Measurements from ENCODE around the gene TMC8.

TMC8 gene

DNA sequence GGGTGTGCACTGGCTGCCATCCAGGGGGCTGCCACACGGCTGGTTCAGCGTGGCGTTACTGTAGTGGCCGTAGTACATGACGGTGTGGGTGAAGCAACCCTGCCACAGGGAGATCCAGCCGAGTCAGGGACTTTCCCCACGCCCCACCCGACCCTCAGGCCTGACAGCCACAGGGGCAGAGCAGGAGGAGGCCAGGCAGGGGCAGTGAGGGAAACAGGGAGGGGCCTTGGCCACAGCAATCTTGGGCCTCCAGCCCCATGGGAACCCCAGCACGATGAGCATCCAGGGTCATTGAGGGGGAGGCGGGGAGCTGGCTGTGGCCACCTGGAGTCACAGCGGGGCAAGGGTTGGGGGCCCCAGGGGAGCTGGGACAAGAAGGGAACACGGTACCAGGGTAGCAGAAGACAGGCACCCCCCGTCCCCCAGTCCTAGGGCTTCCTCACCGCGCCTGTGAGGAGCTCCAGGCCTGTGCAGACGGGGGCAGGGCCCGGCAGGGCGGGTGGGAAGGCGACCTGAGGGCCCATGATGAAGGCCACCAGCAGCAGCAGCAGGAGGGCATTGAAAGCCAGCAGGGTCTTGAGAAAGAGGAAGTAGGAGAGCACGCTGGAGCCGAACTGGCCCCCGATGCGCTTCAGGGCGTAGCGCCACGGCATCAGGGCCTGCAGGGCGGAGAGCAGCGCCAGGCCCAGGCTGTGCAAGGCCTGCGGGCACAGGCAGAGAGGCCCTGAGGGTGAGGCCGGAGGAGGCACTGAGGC lies 6.3 kb upstream of the TMC8 start:
- DNase-seq (ENCODE audit: low read depth in 2 of 2, low spot score in 1 of 2), result no peak

- no peak for DNase-seq (ENCODE audit: low read depth in 2 of 2, low spot score in 1 of 2)
Measured at GRCh38 chr17:78124836-78125137, 5.8 kb upstream of the TMC8 start.

GRCh38 chr17:78125138-78125913 lies 5.2 kb upstream of the TMC8 start:
- DNase-seq (ENCODE audit: low read depth in 2 of 2, low spot score in 1 of 2), result no peak

DNA sequence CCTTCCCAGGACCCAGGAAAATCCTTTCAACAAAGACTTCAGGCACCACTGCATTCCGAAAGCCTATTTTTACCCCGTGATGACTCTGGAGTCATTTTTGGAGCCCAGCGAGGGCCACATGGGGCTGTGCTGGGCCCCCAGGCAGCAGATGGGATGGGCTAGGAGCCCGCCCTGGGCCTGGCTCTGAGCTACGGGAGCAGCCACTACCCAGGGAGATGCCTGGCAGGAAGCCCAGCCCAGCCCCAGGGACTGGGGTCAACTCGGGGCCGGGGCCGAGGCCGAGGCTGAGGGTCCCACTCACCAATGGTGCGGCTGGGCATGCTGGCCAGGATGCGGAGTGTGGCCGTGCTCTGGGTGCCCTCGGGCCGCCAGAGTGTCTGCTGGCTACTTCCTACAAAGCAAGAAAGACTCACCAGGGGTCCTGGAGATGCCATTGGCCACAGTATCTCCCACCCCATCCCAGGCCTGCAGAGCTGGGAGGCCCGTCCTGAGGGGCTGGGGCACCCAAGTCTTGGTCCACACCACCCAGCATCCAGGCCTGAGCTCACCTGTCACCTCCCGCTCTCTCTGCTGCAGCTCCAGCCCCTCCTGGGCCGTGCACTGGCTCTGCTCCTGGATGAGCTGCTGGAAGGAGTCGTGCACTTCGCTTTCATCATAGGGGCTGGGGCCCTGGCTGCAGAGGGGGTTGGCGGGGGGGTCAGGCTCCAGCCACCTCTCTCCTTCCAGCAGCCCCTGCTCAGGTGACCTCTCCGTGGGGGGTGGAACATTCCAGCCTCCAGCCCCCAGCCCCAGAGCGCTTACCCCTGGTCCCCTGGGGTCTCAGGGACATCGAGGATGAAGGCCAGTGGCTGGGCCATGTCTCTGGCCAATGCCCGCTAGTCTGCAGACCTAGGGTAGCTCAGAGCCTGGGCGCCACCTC lies 4.3 kb upstream of the TMC8 start:
- DNase-seq (ENCODE audit: low read depth in 2 of 2, low spot score in 1 of 2), result no peak

DNA sequence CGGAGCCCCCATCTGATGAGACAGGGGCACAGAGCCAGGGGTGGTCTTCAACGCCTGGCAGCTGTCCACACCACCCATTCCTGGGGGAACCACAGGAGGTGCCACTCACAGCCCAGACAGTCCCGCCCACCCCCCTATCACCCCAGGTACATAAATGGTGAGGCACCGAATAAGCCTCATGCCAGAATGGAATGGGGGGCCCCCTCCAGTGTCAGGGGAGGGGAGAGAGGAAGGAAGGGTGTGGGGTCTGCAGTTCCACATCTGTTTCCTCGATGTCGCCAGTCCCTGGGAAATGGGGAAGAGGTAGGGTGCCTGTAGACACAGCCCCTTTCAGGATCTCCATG lies 3.7 kb upstream of the TMC8 start:
- no peak for DNase-seq (ENCODE audit: low read depth in 2 of 2, low spot score in 1 of 2)

DNA sequence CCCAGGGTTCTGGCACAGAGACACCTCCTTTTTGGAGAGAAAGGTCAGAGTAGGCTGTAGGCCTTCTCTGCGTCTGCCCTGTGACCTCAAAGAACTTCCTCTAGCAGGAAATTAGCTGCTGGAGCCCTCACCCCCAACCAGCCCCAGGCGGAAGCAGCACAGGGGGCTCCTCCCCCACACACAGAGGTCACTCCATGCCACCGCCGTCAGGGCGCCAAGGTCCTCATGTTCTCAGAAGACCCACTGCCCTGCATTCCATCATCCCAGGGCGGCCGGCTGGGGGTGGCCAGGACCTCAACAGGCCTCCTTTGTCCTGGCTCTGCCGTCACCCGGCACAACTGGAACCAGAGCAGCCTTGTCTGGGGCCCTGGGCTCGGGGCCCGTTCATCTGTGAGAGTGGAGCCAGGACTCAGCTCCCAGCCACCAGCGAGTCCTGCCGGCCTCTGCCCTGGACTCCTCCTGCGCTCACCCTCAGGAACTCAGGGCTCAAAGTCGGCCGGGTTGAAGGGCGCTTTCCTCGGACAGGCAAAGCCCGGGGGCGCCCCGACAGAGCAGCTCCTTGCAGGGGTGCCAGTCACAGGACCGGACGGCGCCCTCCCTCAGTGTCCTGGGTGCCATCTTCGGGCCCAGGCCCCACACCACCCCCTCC lies 3.2 kb upstream of the TMC8 start:
- no peak for DNase-seq (ENCODE audit: low read depth in 2 of 2, low spot score in 1 of 2)

GRCh38 chr17:78127888-78128550 lies 2.6 kb upstream of the TMC8 start:
- DNase-seq (ENCODE audit: low read depth in 2 of 2, low spot score in 1 of 2), result no peak

- no peak for DNase-seq (ENCODE audit: low read depth in 2 of 2, low spot score in 1 of 2)
Measured at GRCh38 chr17:78128551-78129350, 1.8 kb upstream of the TMC8 start, which contains the start of gene TMC6. Gene TMC6, minus strand, starts transcription at chr17:78128755. Its CDS starts 1,923 bp downstream, at chr17:78126832.

DNA sequence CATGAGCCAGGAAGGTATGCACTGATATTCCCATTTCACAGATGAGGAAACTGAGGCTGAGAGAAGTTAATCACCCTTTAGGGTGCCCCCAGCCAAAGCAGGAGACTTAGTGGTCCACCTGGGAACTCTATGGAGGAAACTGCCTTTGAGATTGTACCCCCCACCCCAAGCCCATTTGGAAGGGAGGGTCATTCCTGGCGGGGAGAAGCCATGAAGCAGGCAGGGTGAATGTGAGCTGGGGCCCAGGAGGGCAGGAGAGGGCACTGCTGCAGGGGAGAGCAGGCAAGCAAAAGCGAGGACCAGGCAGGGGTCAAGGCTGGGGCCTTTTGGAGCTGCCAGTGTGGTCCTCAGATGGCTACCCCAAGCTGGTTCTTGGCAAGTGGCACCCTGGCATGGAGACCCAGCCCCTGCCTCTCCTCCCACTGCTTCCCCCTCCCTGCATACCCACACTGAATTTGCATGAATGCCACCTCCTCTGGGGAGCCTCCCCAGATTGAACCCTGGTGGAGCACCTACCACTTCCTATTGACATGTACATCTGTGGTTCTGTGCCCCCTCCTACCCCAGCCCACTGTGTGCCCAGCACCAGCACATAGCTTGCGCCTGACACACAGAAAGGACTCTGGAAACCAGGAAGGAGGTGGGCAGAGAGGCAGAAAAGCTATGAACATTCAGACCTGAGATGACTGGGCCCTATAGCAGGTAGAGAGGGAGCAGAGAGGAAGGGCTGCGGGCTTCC lies 1.1 kb upstream of the TMC8 start:
- no peak for DNase-seq (ENCODE audit: low read depth in 2 of 2, low spot score in 1 of 2)

DNA sequence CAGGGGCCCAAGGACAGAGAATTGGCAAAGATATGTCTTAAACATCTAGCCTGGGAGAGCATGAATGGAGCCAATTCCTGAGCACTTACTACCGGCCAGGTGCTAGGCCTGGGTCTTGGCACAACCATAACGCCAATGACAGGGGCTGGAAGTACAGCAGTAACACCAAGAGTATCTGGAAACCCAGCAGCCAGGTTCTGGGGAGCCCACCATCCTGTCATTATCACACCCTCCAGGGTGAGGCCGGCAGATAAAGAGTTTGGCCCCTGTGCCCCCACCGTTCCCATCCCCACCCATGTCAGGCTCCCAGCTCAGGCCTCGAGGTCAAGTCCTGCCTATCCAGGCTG lies 508 bp upstream of the TMC8 start:
- DNase-seq (ENCODE audit: low read depth in 2 of 2, low spot score in 1 of 2), result no peak

- no peak for DNase-seq (ENCODE audit: low read depth in 2 of 2, low spot score in 1 of 2)
Measured at GRCh38 chr17:78131172-78132083, 857 bp downstream of the TMC8 start.

DNA sequence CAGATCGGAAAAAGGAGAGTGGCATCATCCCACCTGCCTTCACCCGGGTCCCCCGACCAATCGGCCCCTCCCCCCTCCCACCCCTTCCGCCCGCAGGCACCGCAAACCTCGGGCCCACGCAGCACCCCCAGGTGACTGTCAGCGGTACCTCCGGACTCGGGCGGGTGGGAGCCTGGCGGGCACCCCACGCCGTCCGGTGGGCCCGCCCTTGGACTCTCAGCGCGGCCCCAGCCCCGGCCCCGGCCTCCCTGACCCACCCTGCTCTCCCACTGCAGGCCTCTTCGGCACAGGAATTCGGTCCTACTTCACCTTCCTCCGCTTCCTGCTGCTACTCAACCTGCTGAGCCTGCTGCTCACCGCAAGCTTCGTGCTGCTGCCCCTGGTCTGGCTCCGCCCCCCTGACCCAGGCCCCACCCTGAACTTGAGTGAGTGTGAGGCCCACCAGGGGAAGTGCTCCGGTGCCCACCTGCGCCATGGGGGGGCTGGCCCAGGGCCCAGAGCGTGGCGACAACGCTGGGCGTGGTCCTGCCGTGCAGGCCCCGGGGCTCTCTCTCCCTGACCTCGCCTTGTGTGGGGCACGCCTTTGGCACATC lies 1.6 kb downstream of the TMC8 start:
- no peak for DNase-seq (ENCODE audit: low read depth in 2 of 2, low spot score in 1 of 2)

DNA sequence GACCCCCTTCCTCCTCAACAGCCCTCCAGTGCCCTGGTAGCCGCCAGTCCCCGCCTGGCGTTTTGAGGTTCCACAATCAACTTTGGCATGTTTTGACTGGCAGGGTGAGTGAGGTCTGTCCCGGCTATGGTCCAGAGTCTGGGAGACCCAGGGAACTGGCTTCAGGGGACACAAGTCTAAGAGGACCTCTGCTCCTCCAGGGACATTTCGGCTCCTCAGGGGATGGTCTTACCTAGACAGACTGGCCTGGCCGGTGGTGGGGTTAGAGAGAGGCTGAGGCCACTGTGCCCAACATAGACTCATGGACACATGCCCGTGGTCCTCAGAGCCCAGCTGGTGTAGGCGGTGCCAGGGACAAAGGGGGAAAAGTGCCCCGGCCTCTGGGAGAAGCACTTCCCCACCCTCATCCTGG lies 2.2 kb downstream of the TMC8 start:
- no peak for DNase-seq (ENCODE audit: low read depth in 2 of 2, low spot score in 1 of 2)

DNA sequence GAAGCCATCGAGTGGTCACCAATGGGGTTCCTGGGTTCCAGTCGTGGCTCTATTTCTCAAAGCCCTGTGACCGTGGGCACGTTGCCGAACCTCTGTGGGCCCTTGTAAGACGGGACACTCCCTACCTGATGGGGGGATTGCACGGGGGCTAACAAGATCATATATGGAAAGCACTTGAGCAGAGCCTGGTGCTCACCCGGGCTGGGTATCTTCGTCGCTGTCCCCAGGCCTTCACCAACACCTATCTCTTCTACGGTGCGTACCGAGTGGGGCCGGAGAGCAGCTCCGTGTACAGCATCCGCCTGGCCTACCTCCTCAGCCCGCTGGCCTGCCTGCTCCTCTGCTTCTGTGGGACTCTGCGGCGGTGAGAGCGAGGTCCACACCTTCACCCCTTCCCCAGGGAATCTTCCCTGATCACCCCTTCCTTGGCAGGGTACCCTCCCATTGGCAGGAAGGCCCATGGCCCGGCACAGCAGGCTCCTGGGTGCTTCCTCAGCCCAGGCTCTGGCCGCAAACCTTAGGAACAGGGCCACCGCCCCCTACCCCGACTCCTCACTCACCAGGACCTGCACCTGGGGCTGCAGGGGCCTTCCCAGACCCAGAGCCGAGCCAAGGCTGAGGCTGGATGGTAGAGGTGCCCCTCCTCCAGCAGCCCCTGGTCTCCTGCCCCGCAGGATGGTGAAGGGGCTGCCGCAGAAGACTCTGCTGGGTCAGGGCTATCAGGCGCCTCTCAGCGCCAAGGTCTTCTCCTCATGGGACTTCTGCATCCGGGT lies 2.8 kb downstream of the TMC8 start:
- no peak for DNase-seq (ENCODE audit: low read depth in 2 of 2, low spot score in 1 of 2)

GRCh38 chr17:78133971-78134898 lies 3.7 kb downstream of the TMC8 start:
- peak in 1 of 2 donors; percentile 62 for DNase-seq (ENCODE audit: low read depth in 2 of 2, low spot score in 1 of 2)

DNA sequence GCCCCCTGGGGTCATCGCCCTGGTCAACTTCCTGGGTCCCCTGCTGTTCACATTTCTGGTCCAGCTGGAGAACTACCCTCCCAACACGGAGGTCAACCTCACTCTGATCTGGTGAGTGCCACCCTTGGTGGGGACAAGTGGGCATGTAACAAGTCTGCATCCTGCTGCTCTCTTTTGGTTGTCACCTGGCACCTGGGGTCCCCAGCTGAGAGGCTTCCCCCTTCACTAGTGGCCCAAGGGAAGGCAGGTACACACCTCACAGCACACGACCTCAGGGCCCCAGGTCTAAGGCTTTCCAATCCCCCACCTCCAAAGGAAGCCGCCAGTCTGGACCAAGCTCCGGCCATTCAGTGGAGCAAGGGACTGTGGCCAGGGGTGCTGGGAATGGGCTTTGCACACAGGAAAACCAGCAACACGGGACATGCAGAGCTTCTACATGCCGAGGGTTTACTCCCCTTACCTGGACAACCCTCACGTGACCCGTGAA lies 4.4 kb downstream of the TMC8 start:
- no peak for DNase-seq (ENCODE audit: low read depth in 2 of 2, low spot score in 1 of 2)
